Dermis microvascular lymphatic vessel endothelial cell (primary cell): ENCODE data around the gene FAM83D. TPM values are rescaled to one million over a fixed set of nuclear protein-coding genes. Genes with fewer than 3 reads are reported as not detected.

Experiments used
- DNase-seq, 2 donors: peaks; one replicate each; pipeline versions ENCODE4 v3.0.0 to v3.0.0-alpha.2; 2010; ENCODE audit warnings: low read depth in 2 of 2
- total RNA-seq: library from RNA; depleted of rRNA; stranded (reverse); fragments of >200 nt; gene quantifications from 2 replicates; pipeline ENCODE4 v1.2.1, GENCODE V29; 2014

FAM83D gene
- total RNA-seq, 1 donor from 2014 or later = 22.3 TPM

DNA sequence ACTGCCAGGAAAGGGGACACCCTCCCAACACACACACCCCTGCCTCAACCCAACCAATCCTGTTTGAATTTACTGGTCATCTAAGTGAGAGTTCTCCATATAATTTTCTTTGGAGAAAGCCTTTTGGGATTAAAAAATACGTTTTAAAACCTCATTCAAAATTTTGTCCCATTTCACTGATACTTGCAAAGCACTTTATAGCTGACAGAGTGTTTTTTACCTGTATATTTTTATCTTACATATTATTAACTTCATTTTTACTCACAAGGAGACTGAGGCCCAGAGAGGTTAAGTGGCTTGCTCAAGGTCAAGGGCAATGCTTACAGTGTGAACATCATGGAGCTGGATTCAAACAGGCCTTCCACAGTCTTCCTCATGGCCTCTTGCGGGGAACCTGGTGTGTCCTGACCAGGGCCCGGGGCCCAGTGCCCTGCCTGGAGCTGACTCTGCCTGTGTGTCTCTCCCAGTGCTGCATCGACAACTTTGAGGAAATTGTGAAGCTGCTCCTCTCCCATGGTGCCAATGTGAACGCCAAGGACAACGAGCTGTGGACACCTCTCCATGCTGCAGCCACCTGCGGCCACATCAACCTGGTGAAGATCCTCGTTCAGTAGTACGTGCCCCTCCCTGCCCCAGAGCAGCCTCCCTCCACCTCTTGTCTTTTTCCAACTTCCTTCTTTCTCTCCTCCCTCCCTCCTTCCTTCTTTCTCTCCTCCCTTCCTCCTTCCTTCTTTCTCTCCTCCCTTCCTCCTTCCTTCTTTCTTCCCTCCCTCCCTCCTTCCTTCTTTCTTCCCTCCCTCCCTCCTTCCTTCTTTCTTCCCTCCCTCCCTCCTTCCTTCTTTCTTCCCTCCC, 30.9 kb upstream of the FAM83D start:
- DNase-seq = no peak

DNA sequence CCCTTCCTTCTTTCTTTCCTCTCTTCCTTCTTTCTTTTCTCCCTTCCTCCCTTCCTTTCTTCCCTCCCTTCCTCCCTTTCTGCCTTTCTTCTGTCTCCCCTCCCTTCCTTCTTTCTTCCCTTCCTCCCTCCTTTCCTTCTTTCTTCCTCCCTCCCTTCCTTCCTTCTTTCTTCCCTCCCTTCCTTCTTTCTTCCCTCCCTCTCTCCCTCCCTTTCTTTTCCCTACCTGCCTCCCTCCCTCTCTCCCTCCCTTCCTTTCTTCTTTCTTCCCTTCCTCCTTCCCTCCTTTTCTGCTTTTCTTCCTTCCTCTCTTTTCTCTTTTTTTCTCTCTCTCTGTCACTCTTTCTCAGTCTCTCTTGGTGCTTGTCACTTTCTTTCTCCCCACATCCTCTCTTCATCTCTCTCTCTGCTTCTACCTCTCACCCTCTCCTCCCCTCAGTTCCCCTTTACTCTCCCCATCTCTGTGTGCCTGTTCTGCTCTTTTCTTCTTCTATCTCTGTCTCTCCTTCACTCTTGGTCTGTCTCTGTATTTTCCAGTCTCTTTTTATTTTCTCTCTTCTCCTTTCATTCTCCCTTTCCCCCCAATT, 30.1 kb upstream of the FAM83D start:
- DNase-seq = no peak

DNA sequence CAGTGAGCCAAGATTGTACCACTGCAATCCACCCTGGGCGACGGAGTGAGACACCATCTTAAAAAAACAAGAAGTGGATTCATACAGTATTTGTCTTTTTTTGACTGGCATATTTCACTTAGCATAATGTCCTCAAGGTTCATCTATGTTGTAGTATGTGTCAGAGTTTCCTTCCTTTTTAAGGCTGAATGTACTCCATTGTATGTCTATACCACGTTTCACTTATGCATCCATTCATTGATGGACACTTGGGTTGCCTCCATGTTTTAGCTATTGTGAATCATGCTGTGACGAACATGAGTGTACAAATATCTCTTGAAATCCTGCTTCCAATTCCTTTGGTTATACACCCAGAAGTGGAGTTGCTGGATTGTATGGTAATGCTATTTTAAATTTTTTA, 28.9 kb upstream of the FAM83D start:
- DNase-seq = peak in 1 of 2 donors; percentile 65

DNA sequence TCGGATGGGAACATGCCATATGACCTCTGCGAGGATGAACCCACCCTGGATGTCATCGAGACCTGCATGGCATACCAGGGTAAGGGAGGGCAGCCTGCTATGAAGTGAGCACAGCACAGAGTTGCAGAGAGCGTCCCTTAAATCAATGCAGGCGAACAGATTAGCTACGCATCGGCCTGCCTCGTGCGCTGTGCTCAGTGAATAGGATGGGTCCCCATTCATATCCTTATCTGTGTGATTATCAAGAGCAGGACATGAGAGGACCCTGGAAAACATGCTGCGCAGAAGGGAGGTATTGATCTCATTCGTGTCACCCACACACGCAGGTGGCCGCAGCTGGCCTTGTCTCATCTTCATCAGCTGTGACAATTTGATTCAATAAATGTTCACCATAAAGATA, 25.6 kb upstream of the FAM83D start:
- DNase-seq = no peak

DNA sequence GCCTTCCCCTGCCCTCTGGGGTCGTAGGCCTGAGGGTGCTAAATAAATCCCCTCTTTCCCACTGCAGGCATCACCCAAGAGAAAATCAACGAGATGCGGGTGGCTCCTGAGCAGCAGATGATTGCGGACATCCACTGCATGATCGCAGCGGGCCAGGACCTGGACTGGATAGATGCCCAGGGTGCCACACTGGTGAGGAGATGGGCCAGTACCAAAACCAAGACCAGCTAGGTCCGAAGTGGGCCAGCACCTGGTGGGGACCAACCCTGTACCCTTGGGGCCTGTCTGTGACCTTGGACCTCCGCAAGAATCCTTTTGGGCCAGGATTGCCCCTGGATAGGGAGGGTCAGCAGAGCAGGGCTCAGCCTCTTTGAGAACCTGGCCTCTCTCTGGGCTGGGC, 23.6 kb upstream of the FAM83D start:
- no peak for DNase-seq

DNA sequence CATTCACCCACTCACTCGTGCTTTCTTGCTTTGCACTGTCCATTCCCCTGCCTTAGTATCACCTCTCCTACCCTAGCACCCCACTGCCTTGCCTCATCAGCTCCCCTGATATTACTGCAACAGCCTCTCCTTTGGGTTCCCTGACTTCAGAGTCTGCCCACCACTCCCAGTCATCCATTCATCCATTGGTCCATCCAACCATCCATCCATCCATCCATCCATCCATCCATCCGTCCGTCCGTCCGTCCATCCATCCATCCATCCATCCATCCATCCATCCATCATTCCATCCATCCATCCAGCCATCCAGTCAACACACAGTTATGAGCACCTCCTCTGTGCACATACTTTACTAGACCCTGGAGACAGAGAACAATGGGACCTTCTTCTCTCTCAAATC, 22.9 kb upstream of the FAM83D start:
- DNase-seq = no peak

DNA sequence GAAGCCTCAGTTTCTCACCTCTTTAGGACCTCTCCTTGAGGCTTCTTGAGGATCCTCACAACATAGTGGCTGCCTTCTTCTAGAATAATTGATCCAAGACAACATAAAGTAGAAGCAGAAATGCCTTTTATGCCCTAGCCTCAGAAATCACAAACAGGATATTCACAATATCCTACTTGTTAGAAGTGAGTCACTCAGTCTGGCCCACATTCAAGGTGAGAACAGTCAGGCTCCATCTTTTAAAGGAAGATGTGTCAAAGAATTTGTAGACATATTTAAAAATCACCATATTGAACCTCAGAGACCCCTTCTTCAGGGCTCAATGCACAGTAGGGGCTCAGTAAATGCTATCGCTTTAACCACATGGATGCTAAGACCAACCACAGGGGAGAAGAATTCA, 20.8 kb upstream of the FAM83D start:
- peak in 1 of 2 donors; percentile 37 for DNase-seq

DNA sequence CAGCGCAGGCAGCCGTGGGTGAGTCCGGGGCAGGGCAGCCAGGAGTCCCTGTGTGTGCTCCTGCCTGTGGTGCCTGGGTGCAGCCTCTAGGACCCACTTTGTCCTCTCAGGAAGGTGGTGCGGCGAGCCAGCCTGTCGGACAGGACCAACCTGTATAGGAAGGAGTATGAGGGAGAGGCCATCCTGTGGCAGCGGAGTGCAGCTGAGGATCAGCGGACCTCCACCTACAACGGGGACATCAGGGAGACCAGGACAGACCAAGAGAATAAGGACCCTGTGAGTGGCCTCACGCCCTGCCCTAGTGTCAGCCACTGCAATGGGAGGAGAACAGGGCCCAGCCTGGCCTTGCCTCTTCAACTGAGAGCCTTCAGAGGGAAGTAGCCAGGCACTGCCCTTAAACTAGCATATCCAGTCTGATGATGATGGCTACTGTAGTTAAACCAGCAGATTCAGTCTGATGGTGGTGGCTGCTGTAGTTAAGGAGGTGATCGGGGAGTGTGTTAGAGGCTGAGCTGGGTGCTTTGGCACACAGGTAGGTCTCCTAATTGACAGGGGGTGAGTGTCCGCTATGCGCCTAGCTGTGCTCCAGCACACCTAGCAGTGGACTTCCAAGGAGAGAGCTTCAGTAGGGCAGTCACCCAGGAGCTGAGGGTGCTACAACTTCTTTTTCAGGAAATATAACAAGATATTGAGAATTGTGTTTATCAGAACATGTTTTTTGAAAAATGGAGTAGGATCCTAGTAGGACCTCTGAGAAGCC, 18.1 kb upstream of the FAM83D start:
- DNase-seq = no peak

DNA sequence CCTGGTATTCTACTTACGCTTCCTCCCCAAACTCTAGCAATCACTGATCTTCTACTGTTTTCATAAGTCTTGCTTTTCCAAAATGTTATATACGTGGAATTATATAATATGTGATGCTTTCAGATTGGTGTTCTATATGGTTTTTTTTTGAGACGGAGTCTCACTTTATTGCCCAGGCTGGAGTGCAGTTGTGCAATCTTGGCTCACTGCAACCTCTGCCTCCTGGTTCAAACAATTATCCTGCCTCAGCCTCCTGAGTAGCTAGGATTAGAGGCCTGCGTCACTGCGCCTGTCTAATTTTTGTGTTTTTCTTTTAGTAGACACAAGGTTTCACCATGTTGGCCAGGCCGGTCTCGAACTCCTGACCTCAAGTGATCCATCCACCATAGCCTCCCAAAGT, 10.9 kb upstream of the FAM83D start:
- no peak for DNase-seq

DNA sequence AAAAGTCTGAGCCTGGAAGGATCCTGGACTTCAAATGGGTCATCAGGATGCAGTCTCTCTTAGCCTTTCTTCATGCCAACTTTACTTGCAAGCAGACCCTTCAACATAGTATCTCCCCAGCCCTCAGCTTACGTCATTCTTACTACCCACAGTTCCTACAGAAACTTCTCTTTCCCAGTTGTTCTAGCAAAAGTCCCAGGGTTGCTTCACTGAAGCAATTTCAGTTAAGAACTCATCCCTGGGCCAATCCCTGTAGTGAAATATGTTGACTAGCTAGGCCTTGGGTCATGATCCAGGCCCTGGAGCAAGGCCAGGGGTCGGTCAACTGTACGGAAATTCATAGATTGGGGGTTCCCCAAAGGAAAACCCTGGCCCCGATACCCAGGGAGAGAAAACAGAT, 8.6 kb upstream of the FAM83D start:
- no peak for DNase-seq

DNA sequence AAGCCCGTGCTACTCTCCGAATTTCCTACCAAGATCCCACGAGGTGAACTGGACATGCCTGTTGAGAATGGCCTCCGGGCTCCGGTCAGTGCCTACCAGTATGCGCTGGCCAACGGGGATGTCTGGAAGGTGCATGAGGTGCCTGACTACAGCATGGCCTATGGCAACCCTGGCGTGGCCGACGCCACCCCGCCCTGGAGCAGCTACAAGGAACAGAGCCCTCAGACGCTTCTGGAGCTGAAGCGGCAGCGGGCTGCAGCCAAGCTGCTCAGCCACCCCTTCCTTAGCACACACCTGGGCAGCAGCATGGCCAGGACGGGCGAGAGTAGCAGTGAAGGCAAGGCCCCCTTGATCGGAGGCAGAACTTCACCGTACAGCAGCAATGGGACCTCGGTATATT, 8.0 kb upstream of the FAM83D start:
- DNase-seq = no peak

DNA sequence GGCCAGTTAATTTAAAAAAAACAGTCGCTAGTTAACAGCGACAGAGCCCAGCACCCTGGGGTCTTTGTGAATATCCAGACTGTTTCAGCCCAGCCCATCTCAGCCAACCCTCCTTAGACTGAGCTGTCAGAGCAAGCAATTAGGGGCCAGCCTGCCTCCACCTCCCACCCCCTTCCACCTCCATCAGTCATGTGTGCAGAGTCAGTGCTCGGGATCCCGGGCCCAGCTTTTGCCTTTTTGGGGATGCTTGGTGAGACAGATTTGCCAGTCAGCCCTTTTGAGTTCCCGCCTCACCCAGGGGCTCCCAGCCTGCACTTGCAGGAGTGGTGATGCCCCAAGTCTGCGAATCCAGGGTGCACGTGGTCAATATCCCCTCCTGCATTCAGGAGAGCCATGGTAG, 6.5 kb upstream of the FAM83D start:
- DNase-seq = no peak

DNA sequence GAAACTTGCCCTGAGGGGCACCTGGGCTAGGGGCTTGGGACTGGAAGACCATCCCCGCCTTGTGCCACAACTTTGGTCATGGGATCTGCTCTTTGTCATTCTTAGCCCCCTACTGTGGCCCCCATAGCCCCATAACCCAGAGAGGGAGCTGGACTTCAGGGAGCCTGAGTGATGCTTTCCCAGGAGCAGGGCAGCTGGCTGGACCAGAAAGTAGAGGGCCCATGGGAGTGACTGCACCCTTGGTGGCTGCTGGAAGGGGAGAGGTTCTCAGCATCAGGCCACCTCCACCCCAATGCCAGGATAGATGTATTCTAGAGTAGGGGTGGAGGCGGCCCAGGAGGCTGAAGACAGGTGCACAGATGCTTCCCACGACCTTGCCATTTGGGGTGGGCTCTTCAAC, 5.8 kb upstream of the FAM83D start:
- no peak for DNase-seq

DNA sequence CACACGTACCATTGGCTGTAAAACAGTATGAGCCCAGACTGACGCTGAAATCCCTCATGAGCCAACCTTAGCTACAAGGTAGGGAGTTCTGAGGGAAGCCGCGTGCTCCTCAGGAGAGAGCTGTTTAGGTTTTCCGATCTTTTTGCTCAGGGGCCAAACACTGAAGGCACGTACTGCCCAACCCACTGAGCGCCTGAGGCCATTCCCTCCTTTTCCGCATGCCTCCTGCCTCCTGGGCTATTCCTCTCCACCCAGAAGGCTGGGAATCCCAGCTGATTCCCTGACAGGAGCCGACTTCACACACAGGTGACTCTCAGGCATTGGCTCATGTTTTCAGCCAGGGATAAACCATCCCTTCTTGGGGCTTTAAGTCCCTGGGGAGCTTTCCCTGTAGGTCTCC, 5.4 kb upstream of the FAM83D start:
- DNase-seq = no peak

DNA sequence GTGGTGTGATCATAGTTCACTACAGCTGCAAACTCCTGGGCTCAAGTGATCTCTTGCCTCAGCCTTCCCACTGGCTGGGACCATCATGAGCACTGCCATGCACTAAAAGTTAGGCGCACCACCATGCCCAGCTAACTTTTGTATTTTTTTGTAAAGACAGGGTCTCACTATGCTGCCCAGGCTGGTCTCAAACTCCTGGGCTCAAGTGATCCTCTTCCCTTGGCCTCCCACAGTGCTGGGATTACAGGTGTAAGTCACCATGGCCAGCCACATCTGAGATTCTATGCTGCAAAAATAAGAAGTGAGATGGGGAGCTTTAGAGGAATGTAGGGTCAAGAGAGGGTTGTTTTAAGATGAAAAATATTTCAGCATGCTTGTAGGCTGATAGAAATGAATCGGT, 1.5 kb upstream of the FAM83D start:
- no peak for DNase-seq

DNA sequence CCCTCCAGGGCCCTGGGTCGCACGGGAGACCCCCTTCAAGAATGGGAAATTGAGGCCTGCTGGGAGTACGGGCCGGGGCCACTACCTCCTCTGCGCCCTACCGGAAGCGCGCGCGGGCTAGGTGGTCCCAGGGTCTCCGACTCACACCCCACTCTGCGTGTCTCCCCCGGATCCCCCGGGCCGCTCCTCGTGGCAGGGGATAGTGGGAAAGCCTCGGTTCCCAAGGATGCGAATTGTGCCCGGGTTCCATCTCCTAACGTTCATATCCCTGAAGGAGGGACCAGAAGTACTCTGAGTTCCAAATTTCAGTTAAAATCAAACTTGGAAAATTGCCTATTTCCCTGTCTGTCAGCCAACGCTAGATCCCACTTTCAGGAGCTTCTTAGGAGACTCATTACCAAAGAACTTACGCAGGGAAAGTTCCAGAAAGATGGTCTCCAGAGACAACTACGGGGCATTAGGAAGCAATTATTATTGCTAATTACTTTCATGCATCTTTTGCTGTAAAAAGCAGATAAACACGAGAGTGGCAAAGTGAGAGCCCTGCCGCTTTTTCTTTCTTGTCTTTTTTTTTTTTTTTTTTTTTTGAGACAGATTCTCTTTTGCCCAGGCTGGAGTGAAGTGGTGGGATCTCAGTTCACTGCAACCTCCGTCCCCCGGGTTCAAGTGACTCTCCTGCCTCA, 858 bp downstream of the FAM83D start:
- DNase-seq = no peak

DNA sequence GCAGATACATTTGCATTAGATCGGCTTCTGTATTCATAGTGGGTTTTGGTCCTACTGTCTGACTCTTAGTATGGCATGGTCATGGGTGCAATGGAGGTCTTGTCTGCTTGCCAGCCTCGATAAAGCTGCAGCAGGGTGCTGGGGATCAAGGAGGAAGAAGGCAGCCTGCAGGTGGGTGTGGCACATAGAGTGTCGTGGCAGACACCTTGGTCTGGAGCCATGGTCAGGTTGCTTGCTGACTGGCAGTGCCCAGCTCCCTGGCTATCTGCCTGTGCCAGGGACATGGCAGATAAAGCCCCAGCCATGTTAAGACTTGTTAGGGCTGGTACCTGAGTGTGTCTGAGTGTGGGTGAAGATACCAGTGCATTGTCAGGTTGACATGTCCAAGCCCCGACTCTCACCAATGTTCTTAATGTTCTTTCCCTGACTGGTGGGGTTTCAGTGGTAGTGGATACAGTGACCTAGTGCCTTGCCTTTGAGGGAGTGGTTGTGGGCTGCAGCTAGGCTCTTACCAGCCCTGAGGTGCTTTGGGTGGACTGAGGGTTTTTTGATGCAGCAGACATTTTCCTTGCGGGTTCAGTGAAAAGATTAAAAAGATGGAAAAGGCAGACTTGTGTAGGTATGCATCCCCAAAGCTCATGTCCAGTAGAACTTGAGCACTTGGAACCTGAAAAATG, 1.8 kb downstream of the FAM83D start:
- DNase-seq = no peak

DNA sequence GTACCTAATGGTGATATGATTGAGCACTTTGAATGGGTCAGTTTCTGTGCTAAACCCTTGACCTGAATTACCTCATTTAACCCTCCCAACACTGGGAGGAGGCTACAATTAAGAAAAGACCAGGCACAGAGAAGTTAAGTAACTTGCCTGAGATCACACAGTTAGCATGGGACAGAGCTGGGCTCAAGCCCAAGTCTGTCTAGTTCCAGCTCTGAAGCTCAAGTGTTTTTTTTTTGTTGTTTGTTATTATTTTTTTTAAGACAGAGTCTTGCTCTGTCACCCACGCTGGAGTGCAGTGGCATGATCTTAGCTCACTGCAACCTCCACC, 4.0 kb downstream of the FAM83D start:
- no peak for DNase-seq

DNA sequence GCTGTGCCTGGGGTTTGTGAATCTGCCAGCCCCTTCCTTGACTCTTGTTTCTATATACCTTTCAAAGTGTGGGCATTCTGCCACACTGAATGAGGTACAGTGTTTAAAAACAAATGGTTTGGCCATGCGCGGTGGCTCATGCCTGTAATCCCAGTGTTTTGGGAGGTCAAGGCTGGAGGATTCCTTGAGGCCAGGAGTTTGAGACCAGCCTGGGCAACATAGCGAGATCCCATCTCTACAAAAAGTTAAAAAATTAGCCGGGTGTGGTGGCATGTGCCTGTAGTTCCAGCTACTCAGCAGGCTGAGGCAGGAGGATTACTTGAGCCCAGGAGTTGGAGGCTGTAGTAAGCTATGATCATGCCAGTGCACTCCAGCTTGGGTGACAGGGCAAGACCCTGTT, 5.8 kb downstream of the FAM83D start:
- DNase-seq = no peak

DNA sequence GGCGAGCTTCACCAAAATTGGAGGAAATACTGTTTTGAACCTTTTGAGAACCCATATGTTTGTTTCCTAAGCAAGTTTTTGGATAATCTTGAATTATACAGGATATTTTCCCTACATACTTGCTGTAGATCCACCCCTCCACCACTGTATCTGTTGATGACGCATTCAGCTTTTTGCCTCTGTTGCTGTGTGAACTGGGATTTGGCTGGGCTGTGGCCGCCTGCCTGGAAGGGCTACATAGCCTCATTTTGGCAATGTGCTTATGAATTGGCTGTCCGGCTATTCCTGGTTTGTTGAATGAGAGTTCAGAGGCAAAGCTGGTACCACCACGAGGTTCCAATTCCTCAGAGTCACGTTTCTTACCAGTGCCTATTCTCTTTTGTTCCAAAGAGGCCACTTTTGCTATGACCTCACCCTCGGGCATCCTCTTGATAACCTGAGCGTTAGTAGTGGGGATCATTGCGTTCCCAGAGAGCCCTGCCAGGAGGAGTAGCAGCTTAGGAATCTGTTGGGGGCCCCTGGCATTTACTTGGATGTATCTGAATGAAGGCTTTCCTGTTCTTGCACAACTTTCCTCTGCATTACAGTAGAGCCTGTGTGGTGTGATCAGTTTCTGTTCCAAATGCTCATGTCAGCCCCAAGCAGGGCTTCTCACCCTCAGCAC, 6.4 kb downstream of the FAM83D start:
- DNase-seq = no peak

DNA sequence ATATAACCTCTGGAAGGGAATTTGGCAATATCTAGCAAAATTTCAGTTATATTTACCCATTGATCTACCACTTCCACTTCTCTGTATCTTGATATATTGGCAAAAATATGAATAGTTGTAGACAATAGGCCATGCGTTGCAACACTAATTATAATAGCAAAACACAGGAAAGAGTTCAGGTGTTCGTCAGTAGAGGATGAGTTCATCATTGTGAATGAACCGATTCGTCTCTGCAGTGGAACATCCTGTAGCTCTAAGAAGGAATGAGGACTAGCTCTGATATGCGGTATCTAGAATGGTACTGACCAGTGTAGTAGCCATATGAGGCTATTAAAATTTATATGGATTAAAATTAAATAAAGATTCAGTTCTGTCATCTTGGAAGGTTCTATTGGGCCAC, 8.3 kb downstream of the FAM83D start:
- no peak for DNase-seq
